Stimulated activated CD8-positive, alpha-beta memory T cell treated with anti-CD3 and anti-CD28 coated beads, Interleukin-7, amount 100 ng/mL, for 24 hours (primary cell): Measurements from ENCODE around the gene RREB1.

Source experiments
- DNase-seq: peaks from one replicate; pipeline ENCODE4 v3.0.0-alpha.2; 2020; ENCODE audit warnings: low read depth

Gene RREB1, protein sequence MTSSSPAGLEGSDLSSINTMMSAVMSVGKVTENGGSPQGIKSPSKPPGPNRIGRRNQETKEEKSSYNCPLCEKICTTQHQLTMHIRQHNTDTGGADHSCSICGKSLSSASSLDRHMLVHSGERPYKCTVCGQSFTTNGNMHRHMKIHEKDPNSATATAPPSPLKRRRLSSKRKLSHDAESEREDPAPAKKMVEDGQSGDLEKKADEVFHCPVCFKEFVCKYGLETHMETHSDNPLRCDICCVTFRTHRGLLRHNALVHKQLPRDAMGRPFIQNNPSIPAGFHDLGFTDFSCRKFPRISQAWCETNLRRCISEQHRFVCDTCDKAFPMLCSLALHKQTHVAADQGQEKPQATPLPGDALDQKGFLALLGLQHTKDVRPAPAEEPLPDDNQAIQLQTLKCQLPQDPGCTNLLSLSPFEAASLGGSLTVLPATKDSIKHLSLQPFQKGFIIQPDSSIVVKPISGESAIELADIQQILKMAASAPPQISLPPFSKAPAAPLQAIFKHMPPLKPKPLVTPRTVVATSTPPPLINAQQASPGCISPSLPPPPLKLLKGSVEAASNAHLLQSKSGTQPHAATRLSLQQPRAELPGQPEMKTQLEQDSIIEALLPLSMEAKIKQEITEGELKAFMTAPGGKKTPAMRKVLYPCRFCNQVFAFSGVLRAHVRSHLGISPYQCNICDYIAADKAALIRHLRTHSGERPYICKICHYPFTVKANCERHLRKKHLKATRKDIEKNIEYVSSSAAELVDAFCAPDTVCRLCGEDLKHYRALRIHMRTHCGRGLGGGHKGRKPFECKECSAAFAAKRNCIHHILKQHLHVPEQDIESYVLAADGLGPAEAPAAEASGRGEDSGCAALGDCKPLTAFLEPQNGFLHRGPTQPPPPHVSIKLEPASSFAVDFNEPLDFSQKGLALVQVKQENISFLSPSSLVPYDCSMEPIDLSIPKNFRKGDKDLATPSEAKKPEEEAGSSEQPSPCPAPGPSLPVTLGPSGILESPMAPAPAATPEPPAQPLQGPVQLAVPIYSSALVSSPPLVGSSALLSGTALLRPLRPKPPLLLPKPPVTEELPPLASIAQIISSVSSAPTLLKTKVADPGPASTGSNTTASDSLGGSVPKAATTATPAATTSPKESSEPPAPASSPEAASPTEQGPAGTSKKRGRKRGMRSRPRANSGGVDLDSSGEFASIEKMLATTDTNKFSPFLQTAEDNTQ (N-terminal part only)

DNA sequence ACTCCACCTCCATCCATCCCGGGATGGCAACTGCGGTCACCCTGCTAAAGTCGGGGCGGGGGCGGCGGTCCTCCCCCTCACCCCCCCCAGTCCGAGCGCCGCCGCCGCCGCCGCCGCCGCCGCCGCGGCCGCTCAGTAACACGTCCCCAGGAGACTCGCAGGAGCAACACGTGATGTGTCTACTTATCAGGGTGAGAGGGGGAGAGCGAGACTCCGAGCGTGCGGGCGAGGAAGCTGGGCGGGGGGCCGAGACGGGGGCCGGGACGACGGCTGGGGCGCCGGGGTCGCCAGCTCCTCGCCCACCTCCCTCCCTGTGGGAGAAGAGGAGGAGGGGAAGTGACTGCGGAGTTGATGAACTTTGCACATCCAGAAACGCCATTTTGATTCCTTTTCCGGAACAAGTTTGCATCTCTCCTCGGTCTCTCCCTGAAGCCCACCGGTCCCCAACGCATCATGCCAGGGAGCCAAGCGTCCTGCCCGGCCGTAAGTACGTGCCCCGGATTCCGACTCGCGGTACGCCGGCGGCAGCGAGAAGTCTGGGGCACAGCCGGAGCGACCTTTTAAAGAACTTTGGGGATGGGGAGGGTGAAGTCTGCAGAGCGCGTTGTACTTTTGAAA lies at the start of gene RREB1:
TSS of gene RREB1 (plus strand) at position 384 of the 618 bp plus-strand sequence. CDS start 73,951 bp downstream, outside the sequence.
- DNase-seq: no peak

GRCh38 chr6:7058250-7058923 lies 49.4 kb upstream of the RREB1 start:
- no peak for DNase-seq

GRCh38 chr6:7060769-7061516 lies 46.8 kb upstream of the RREB1 start:
- DNase-seq: no peak

GRCh38 chr6:7062451-7063162 lies 45.2 kb upstream of the RREB1 start:
- DNase-seq: no peak

DNA sequence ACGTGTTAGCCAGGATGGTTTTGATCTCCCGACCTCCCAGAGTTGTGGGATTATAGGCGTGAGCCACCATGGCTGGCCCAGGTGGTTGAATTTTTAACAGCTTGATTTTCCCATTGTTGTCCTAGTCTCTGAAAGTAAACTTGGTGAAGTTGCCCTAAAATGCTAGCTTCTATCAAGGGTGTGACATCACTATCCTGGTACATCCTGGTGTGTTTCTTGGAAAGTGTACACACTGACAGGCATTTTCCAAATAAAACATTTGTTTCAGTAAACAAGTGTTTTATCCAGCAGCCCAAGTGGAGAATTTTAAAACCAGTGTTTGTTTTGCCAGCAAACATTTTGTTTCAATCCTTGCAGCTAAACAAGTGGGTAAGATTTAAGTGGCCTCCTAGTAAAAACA lies 40.5 kb upstream of the RREB1 start:
- no peak for DNase-seq

- no peak for DNase-seq
These were observed 36.4 kb upstream of the RREB1 start for GRCh38 chr6:7071405-7071804.

GRCh38 chr6:7073082-7073820 lies 34.5 kb upstream of the RREB1 start:
- DNase-seq: no peak

- DNase-seq: no peak
These were observed 33.8 kb upstream of the RREB1 start for GRCh38 chr6:7073821-7074525.

DNA sequence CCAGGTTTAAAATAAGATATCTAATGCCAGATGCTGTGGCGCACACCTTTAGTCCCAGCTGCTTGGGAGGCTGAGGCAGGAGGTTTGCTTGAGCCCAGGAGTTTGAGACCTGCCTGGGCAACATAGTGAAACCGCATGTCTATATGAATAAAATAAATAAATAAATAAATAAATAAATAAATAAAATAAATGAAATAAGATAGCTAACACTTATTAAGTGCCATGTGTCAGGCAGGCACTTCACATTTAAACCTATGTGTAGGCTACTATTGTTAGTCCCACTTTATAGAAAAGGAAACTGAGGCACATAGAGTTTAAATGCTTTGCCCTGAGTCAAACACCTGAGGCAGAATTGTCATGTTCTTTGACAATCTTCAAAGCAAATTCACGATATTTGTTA lies 32.9 kb upstream of the RREB1 start:
- DNase-seq: no peak

DNA sequence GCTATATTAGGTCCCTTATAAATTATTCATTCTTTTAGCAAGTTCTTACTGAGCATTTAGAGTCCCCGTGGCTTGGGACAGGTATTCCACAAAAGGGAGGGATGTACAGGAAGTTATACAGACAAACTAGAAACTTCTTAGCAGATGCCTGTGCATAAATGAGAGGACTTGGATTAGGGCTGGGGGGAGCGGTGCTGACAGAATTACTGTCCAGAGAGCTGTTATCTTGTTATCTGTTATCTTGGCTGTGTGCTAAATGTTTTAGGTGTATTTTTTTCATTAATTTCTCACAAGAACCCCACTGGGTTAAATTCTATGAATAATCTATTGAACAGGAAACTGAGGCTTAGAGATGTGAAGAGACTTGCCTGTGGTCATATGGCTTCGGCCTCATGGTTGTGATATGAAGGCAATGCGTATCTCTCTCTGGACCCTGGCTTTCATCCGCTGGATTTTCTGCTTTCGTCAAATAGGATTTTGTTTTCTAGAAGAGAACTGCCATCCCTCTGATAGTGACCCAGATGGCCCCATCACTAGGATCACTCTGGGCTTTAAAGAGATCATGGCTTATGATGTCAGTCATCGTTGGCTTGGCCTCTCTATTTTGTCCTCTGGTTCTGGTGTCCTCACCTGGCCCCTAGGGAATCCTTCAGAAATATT lies 32.3 kb upstream of the RREB1 start:
- DNase-seq: no peak

DNA sequence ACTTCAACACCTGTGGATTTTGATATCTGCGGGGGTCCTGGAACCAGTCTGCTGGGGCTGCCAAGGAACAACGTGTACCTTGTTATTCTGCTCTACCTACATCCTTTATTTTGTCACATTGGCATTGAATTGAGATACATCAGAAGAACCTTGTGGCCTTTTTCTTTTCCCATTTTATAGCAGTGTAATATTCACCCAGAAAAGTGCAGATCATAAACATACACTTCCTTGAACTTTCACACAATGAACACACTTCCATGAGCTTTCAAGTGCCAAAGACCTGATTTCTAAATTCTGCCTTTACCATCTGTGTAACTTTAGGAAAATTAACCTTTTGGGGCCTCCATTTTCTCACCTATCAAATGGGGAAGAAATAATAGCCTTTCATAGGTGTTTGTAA lies 29.9 kb upstream of the RREB1 start:
- DNase-seq: no peak

DNA sequence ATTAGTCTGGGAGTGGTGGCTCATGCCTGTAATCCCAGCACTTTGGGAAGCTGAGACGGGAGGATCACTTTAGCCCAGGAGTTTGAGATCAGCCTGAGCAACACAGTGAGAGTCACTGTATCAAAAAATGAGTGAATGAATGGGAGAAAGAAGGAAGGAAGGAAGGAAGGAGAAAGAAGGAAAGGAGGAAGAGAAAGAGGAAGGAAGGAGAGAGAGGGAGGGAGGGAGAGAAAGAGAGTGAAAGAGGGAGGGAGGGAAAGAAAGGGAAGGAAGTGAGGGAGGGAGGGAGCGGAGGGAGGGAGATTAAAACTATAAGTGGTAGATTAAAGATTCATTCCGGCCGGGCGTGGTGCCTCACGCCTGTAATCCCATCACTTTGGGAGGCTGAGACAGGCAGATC lies 28.9 kb upstream of the RREB1 start:
- DNase-seq: no peak

DNA sequence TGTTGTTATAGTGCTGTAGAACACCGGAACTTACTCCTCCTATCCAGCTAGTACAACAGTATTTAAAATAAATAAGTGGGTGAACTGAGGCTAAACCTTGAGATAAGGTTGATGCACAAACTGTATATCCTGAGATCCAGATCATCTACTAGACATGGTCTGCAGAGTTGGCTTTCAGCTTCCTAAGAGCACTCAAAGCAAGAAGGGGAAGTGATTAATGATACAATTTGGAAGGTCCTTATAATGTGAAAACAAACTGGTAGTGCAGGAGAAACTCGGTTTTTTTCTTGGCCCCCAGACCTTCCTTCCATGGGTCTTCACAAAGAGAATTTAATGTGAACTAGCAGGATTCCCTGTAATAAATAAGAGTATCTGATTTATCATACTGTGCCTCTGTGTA lies 27.4 kb upstream of the RREB1 start:
- no peak for DNase-seq

DNA sequence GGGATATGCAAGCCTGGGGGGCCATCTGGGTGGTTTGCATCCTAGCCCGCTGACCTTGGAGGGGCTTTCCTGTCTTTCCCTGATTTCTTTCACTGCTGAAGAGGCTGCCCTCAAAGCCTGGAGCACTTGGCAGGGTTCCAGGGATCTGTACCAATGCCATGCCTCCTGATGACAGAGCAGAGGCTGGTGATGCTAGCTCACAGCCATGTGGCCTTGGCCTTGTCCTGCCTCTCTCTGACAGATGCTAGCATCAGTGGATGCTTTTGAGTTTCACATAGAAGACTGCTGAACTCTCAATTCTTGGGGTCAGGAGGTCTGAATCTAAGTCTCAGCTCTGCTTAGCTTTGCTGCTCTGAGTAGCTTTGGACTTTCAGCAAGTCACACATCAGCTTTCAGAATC lies 21.9 kb upstream of the RREB1 start:
- DNase-seq: no peak

DNA sequence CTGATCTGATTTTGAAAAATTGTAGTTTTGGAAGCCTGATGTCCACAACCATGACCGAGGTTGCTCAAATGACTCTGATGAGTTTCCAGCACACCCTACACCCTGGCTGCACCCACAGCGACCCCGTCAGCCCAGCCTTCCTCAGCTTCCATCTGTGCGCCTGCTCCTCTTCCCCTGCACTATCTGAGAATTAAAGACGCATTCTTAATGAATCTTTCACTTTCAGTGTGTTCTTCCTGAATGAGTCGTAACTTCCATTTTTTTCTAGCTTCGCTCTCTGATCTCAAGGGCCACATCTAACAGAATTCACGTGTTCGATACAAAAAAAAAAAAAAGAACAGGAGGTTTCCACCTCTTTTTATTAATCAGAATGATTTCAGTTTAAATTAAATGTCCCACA lies 21.3 kb upstream of the RREB1 start:
- no peak for DNase-seq

GRCh38 chr6:7087066-7087465 lies 20.7 kb upstream of the RREB1 start:
- DNase-seq: no peak

- DNase-seq: no peak
These were observed 20.2 kb upstream of the RREB1 start for GRCh38 chr6:7087491-7087979.
